HL-60/S4 treated with phorbol 12-myristate 13-acetate at 8.2 ng/mL for 4 days and 3 days (cell line): ENCODE measurements around the gene ORM1.

Experiments used
- in situ Hi-C: fragments of 300-500 bp; cut with MboI; formaldehyde crosslinking; loops from 2 replicates; pipeline ENCODE4 v1.15.0; 2022; ENCODE audit warnings: low sequenced_read_pairs

The ORM1 gene

GRCh38 chr9:114302727-114303126, 20.2 kb upstream of the ORM1 start:
- in situ Hi-C loops = no loop called here

GRCh38 chr9:114303571-114303970, 19.3 kb upstream of the ORM1 start:
- in situ Hi-C loops = no loop called here

- in situ Hi-C loops = no loop called here
Observed at GRCh38 chr9:114303977-114304376, 18.9 kb upstream of the ORM1 start.

- in situ Hi-C loops = no loop called here
Observed at GRCh38 chr9:114304416-114305188, 18.3 kb upstream of the ORM1 start.

GRCh38 chr9:114307899-114308267, 15.0 kb upstream of the ORM1 start:
- in situ Hi-C loops = no loop called here

- in situ Hi-C loops = no loop called here
Observed at GRCh38 chr9:114308361-114308950, 14.4 kb upstream of the ORM1 start.

- in situ Hi-C loops = no loop called here
Observed at GRCh38 chr9:114309096-114309495, 13.8 kb upstream of the ORM1 start.

GRCh38 chr9:114310471-114311450, 12.1 kb upstream of the ORM1 start:
- in situ Hi-C loops = no loop called here

- in situ Hi-C loops = no loop called here
Observed at GRCh38 chr9:114311571-114312512, 11.1 kb upstream of the ORM1 start.

GRCh38 chr9:114312513-114312875, 10.4 kb upstream of the ORM1 start:
- in situ Hi-C loops = no loop called here

- in situ Hi-C loops = no loop called here
Observed at GRCh38 chr9:114313186-114313585, 9.7 kb upstream of the ORM1 start.

GRCh38 chr9:114314256-114314867, 8.5 kb upstream of the ORM1 start:
- in situ Hi-C loops = no loop called here

GRCh38 chr9:114314881-114315722, 7.8 kb upstream of the ORM1 start:
- in situ Hi-C loops = no loop called here

- in situ Hi-C loops = no loop called here
Observed at GRCh38 chr9:114315723-114316363, 7.1 kb upstream of the ORM1 start.

GRCh38 chr9:114316605-114317230, 6.2 kb upstream of the ORM1 start:
- in situ Hi-C loops = no loop called here

GRCh38 chr9:114317665-114318357, 5.1 kb upstream of the ORM1 start:
- in situ Hi-C loops = no loop called here

GRCh38 chr9:114318416-114318815, 4.5 kb upstream of the ORM1 start:
- in situ Hi-C loops = no loop called here

GRCh38 chr9:114319147-114319546, 3.8 kb upstream of the ORM1 start:
- in situ Hi-C loops = no loop called here
